RWPE1 (cell line): ENCODE data around the gene STARD10.

Experiments used
- CTCF ChIA-PET: fragments of 350-600 bp; sonication (Branson Sonifier 250); formaldehyde crosslinking; extraction: SDS; loops from one replicate; lab custom pipeline; 2021; lab: Yijun Ruan, JAX
- POLR2A ChIA-PET: fragments of 400-600 bp; formaldehyde crosslinking; extraction: SDS; loops from one replicate; lab custom pipeline; 2020; ENCODE audit warnings: antibody characterized with exemption; ENCODE audit not compliant: low non-redundant PET; lab: Yijun Ruan, JAX
- DNase-seq: peaks from one replicate; pipeline ENCODE4 v3.0.0; 2012; ENCODE audit warnings: low spot score
- H3K27ac ChIP-seq: fragments of 450-650 bp; 2 replicates; pipeline ENCODE4 v1.5.1; 2017
- CTCF ChIP-seq: fragments of 450-650 bp; conservative IDR thresholded peaks from 2 replicates; pipeline ENCODE4 v1.5.1; 2017; ENCODE audit warnings: low read depth, mild to moderate bottlenecking

The STARD10 gene

GRCh38 chr11:72826942-72827480 is 33.2 kb upstream of the STARD10 start:
- POLR2A ChIA-PET, result no interaction called here
- CTCF ChIA-PET, result interaction anchor here (0.6 to 1.2 kb wide), 4 partner anchors 13 to 480 kb away, joined by 3 read pairs; partner anchors contain the start of gene ATG16L2
- peak overlapping the region; percentile 19 for H3K27ac ChIP-seq
- no peak for TF ChIP-seq CTCF
- DNase-seq, result no peak

DNA sequence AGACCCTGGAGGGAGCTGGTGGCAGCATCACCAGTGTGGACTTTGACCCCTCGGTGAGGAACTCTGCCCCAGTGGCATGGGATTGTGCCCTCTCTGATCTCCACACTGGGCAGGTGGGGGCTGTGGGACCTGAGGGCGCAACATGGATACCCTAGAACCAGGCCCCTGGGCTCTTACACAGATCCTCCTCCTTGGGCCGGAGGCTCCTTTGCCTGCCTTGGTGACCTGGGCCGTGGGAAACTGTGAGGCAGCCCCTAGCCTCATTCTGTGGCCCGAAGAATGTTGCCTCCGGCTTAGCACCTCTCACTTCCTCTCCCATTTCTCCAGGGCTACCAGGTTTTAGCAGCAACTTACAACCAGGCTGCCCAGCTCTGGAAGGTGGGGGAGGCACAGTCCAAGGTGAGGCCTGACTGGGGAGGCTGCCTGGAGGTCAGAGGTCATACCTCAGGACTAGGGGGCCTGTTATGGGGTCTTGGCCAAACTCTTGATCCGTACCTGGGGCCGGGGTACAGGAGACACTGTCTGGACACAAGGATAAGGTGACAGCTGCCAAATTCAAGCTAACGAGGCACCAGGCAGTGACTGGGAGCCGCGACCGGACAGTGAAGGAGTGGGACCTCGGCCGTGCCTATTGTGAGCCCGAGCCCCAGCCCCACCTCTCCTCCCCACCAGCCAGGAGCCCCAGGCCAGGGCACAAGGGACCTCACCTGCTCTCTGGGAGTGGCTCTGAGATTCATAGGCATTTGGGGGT is 32.5 kb upstream of the STARD10 start:
- no peak for TF ChIP-seq CTCF
- ChIA-PET POLR2A (no interaction called here), CTCF (interaction anchor here (0.6 to 1.2 kb wide), 3 partner anchors 12 to 509 kb away, joined by 3 read pairs; partner anchors contain the start of gene ATG16L2)
- H3K27ac ChIP-seq, result peak overlapping the region; percentile 19
- no peak for DNase-seq

DNA sequence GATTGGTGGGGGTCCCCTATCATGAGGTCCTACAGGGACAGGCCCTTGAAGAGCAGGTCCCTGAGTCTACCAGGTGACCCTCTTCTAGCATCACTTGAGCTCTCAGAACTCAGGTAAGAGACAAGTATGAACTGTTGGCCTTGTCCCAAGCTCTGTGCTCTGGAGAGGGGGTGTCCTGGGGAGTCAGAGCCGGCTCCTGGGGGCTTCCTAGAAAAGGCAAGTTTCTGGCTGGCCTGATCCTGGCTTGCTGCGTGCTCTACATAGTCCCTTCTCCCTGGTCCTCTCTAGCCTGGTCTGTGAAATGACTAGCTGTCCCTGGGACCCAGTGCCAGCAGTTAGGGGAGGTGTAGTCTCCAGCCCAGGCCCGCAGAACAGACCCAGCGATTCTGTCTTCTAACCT is 31.8 kb upstream of the STARD10 start:
- TF ChIP-seq CTCF, result no peak
- CTCF ChIA-PET, result interaction anchor here (0.6 to 1.2 kb wide), 2 partner anchors 12 to 510 kb away, joined by 3 read pairs; partner anchors contain the start of gene ATG16L2
- no peak for DNase-seq
- POLR2A ChIA-PET, result no interaction called here
- H3K27ac ChIP-seq, result no peak overlapping the region

DNA sequence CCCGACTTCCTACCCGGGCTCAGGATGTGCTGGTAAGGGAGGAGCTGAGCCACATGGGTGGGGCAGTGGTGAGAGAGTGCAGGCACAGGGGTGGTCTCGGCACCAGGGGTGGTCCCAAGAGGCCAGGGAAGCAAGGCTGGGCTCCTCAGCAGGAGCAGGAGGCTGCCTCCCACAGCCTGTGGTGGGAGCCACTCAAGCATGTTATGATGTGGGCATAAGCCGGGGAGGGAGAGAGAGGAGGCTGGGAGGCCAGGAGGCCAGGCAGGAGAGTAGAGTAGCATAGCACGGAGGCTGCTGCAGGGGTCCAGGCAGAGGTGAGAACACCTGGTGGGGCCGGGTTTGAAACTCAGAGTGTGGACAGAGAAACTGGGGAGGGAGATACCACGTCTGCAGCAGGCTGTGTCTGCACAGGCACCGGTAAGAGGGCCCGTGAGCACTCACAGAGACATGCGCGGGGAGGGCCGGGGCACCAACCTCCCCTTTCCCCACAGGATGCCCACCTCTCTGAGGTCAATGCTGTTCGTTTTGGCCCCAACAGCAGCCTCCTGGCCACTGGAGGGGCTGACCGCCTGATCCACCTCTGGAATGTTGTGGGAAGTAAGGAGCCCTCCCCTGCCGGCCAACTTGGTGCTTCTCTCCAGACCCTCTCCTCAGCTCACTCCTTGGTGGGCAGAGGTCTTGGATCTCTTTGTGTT is 31.1 kb upstream of the STARD10 start:
- ChIA-PET CTCF (no interaction called here), POLR2A (no interaction called here)
- no peak for TF ChIP-seq CTCF
- H3K27ac ChIP-seq, result no peak overlapping the region
- DNase-seq, result no peak

DNA sequence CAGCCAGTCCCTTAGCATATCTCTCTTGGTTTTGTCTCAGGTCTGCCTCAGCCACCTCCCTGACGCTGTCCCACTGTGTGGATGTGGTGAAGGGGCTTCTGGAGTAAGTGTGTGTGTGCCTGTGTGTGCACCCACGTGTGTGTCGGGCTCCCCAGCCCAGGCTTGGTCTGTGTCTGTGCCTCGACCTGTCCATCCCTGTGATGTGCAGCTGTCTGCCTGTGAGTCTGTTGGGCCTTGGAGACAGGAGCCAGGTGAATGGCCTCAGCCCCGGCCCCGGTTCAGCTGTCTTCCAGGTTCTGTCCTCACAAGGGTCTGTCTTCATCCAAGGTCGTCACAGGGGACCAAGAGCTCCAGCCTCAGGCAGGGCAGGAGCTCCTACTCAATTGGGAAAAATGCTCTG is 30.2 kb upstream of the STARD10 start:
- TF ChIP-seq CTCF, result no peak
- no peak for DNase-seq
- ChIA-PET CTCF (no interaction called here), POLR2A (no interaction called here)
- peak overlapping the region; percentile 23 for H3K27ac ChIP-seq

DNA sequence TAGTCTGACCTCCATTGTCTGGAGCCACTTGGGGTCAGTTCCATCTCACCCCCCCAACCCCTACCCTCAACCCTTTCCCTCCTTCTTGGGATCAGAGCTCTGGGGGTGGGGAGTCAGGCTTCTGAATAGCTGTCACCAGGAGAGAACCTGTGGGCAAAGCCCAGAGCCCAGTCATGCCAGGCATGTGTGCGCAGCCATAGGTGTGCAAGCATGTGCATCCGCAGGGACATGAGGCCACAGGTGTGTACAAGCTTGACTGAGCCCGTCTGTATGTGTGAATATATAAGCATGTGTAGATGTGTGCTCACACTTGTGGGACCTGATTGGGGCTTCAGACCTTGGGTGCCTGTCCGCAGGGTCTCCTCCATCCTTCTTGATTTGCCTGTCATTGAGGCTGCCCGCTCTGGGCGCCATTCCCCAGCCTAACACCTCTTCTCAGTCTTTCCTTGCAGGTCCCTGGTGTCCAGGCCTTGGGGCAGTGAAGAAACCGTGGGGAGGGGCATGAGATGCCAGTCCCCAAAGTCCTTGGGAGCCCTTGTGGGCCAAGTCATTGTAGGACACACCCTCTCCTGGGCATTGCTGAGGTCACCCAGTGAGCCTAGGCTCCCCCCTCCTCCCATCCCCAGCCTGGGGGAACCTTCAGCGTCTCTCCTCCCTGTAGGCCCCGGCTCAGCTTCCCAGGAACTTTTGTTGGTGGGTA is 29.4 kb upstream of the STARD10 start:
- TF ChIP-seq CTCF, result no peak
- POLR2A ChIA-PET, result no interaction called here
- H3K27ac ChIP-seq, result peak overlapping the region; percentile 66
- CTCF ChIA-PET, result interaction anchor here (1.6 kb wide), 1 partner anchor 319 kb away, joined by 5 read pairs; the partner anchor contains the start of gene FCHSD2
- no peak for DNase-seq
